HEK293 (cell line): ENCODE results near the gene CDK4.

Experiments
- CTCF ChIA-PET: fragments of 350-600 bp; formaldehyde crosslinking; extraction: SDS; loops from one replicate; lab custom pipeline; 2021; ENCODE audit warnings: antibody characterized with exemption; lab: Yijun Ruan, JAX
- POLR2A ChIA-PET: fragments of 300-600 bp; formaldehyde crosslinking; extraction: SDS; loops from one replicate; lab custom pipeline; 2020; ENCODE audit warnings: antibody characterized with exemption, inconsistent platforms; lab: Yijun Ruan, JAX
- H3K27ac ChIP-seq: fragments of 200-500 bp; sonication (Bioruptor generic); 2 replicates; pipeline ENCODE4 v1.5.1; 2014; ENCODE audit warnings: low read depth, low read length, control low read depth, inconsistent platforms; ENCODE audit errors: extremely low read depth
- H3K36me3 ChIP-seq, 2 experiments: fragments of 200-500 bp in 1 of 2; sonication (Bioruptor generic) in 1 of 2; 1 replicate in 1 of 2; 2 replicates in 1 of 2; pipeline ENCODE4 v1.5.1; 2014 to 2017; ENCODE audit warnings: inconsistent platforms in 2 of 2, low read length in 2 of 2; ENCODE audit not compliant: control insufficient read depth in 2 of 2, insufficient read depth in 1 of 2
- H3K4me1 ChIP-seq: fragments of 200-500 bp; sonication (Bioruptor generic); 2 replicates; pipeline ENCODE4 v1.5.1; 2014; ENCODE audit warnings: mild to moderate bottlenecking, low read length, inconsistent platforms; ENCODE audit not compliant: control insufficient read depth, insufficient read depth
- H3K4me3 ChIP-seq: 2 replicates; pipeline ENCODE4 v1.5.1; 2011; ENCODE audit warnings: low read depth, mild to moderate bottlenecking, control low read depth, low read length, moderate library complexity
- H3K9me3 ChIP-seq: fragments of 200-500 bp; sonication (Bioruptor generic); 2 replicates; pipeline ENCODE4 v1.5.1; 2014; ENCODE audit warnings: low read depth, low read length, inconsistent platforms; ENCODE audit not compliant: control insufficient read depth, insufficient read depth
- IKZF3 ChIP-seq: fragments of 450-650 bp; IDR thresholded peaks from 2 replicates; pipeline ENCODE4 v1.5.0; 2018; ENCODE audit warnings: missing biosample characterization, mild to moderate bottlenecking, missing genetic modification characterization, moderate library complexity
- SALL2 ChIP-seq: fragments of 450-650 bp; formaldehyde crosslinking; IDR thresholded peaks from 2 replicates; pipeline ENCODE4 v1.5.0; 2017; ENCODE audit warnings: missing biosample characterization, mild to moderate bottlenecking, missing genetic modification characterization, borderline replicate concordance
- SP3 ChIP-seq: fragments of 450-650 bp; formaldehyde crosslinking; IDR thresholded peaks from 2 replicates; pipeline ENCODE4 v1.5.1; 2016; ENCODE audit warnings: missing biosample characterization, missing genetic modification characterization
- WT1 ChIP-seq: fragments of 450-650 bp; formaldehyde crosslinking; IDR thresholded peaks from 2 replicates; pipeline ENCODE4 v1.5.1; 2016; ENCODE audit warnings: missing biosample characterization, missing genetic modification characterization
- YY1 ChIP-seq: fragments of 450-650 bp; formaldehyde crosslinking; IDR thresholded peaks from 2 replicates; pipeline ENCODE4 v1.5.1; 2018; ENCODE audit warnings: missing biosample characterization, missing genetic modification characterization
- ZBTB1 ChIP-seq: fragments of 450-650 bp; formaldehyde crosslinking; IDR thresholded peaks from 2 replicates; pipeline ENCODE4 v1.5.1; 2016; ENCODE audit warnings: missing biosample characterization, missing genetic modification characterization
- ZBTB21 ChIP-seq: fragments of 450-650 bp; formaldehyde crosslinking; IDR thresholded peaks from 2 replicates; pipeline ENCODE4 v1.5.1; 2017; ENCODE audit warnings: missing biosample characterization, missing genetic modification characterization
- ZBTB7A ChIP-seq: fragments of 450-650 bp; formaldehyde crosslinking; IDR thresholded peaks from 2 replicates; pipeline ENCODE4 v1.5.1; 2016; ENCODE audit warnings: low read depth, missing biosample characterization, missing genetic modification characterization
- ZNF112 ChIP-seq: fragments of 450-650 bp; formaldehyde crosslinking; IDR thresholded peaks from 2 replicates; pipeline ENCODE4 v1.5.0; 2017; ENCODE audit warnings: missing biosample characterization, missing genetic modification characterization
- ZNF138 ChIP-seq: fragments of 450-650 bp; formaldehyde crosslinking; IDR thresholded peaks from 2 replicates; pipeline ENCODE4 v1.5.1; 2016; ENCODE audit warnings: missing biosample characterization, missing genetic modification characterization, borderline replicate concordance
- ZNF169 ChIP-seq: fragments of 450-650 bp; formaldehyde crosslinking; IDR thresholded peaks from 2 replicates; pipeline ENCODE4 v1.5.1; 2016; ENCODE audit warnings: missing biosample characterization, missing genetic modification characterization
- ZNF202 ChIP-seq: fragments of 450-650 bp; formaldehyde crosslinking; IDR thresholded peaks from 2 replicates; pipeline ENCODE4 v1.5.1; 2016; ENCODE audit warnings: missing biosample characterization, missing genetic modification characterization, borderline replicate concordance
- ZNF223 ChIP-seq: fragments of 450-650 bp; formaldehyde crosslinking; IDR thresholded peaks from 2 replicates; pipeline ENCODE4 v1.5.1; 2016; ENCODE audit warnings: missing biosample characterization, missing genetic modification characterization
- ZNF239 ChIP-seq: fragments of 450-650 bp; formaldehyde crosslinking; IDR thresholded peaks from 2 replicates; pipeline ENCODE4 v1.5.1; 2016; ENCODE audit warnings: missing biosample characterization, missing genetic modification characterization
- ZNF24 ChIP-seq: fragments of 450-650 bp; formaldehyde crosslinking; IDR thresholded peaks from 2 replicates; pipeline ENCODE4 v1.5.1; 2016; ENCODE audit warnings: missing biosample characterization, missing genetic modification characterization
- ZNF266 ChIP-seq: fragments of 450-650 bp; formaldehyde crosslinking; IDR thresholded peaks from 2 replicates; pipeline ENCODE4 v1.5.1; 2016; ENCODE audit warnings: missing biosample characterization, missing genetic modification characterization, low read depth
- ZNF292 ChIP-seq: fragments of 450-650 bp; formaldehyde crosslinking; IDR thresholded peaks from 2 replicates; pipeline ENCODE4 v1.5.1; 2016; ENCODE audit warnings: low read depth, missing biosample characterization, missing genetic modification characterization, borderline replicate concordance
- ZNF416 ChIP-seq: fragments of 450-650 bp; formaldehyde crosslinking; IDR thresholded peaks from 2 replicates; pipeline ENCODE4 v1.5.1; 2016; ENCODE audit warnings: missing biosample characterization, missing genetic modification characterization
- ZNF530 ChIP-seq: fragments of 450-650 bp; formaldehyde crosslinking; IDR thresholded peaks from 2 replicates; pipeline ENCODE4 v1.5.1; 2016; ENCODE audit warnings: low read depth, missing biosample characterization, missing genetic modification characterization
- ZNF561 ChIP-seq: fragments of 450-650 bp; IDR thresholded peaks from 2 replicates; pipeline ENCODE4 v1.5.1; 2018; ENCODE audit warnings: missing biosample characterization, missing genetic modification characterization, borderline replicate concordance
- ZNF600 ChIP-seq: fragments of 450-650 bp; formaldehyde crosslinking; IDR thresholded peaks from 2 replicates; pipeline ENCODE4 v1.5.1; 2016; ENCODE audit warnings: missing biosample characterization, missing genetic modification characterization
- ZNF624 ChIP-seq: fragments of 450-650 bp; formaldehyde crosslinking; IDR thresholded peaks from 2 replicates; pipeline ENCODE4 v1.5.1; 2017; ENCODE audit warnings: missing biosample characterization, missing genetic modification characterization
- ZNF626 ChIP-seq: fragments of 450-650 bp; sonication (Bioruptor Pico); formaldehyde crosslinking; IDR thresholded peaks from 2 replicates; pipeline ENCODE4 v1.5.1; 2018; ENCODE audit warnings: missing biosample characterization, missing genetic modification characterization, inconsistent platforms
- ZNF677 ChIP-seq: fragments of 450-650 bp; IDR thresholded peaks from 2 replicates; pipeline ENCODE4 v1.5.0; 2018; ENCODE audit warnings: missing biosample characterization, mild to moderate bottlenecking, missing genetic modification characterization, moderate library complexity
- ZNF768 ChIP-seq: fragments of 450-650 bp; formaldehyde crosslinking; IDR thresholded peaks from 2 replicates; pipeline ENCODE4 v1.5.1; 2018; ENCODE audit warnings: missing biosample characterization, mild to moderate bottlenecking, missing genetic modification characterization
- TF ChIP-seq, protein P1 (sequence below): fragments of 450-650 bp; formaldehyde crosslinking; IDR thresholded peaks from 2 replicates; pipeline ENCODE4 v1.5.1; 2016; ENCODE audit warnings: missing biosample characterization, missing genetic modification characterization
- TF ChIP-seq, protein P2 (sequence below): fragments of 450-650 bp; formaldehyde crosslinking; IDR thresholded peaks from 2 replicates; pipeline ENCODE4 v1.5.1; 2016; ENCODE audit warnings: missing biosample characterization, missing genetic modification characterization
- TF ChIP-seq, protein P3 (sequence below): fragments of 450-650 bp; formaldehyde crosslinking; IDR thresholded peaks from 2 replicates; pipeline ENCODE4 v1.5.1; 2016; ENCODE audit warnings: missing biosample characterization, missing genetic modification characterization
- TF ChIP-seq, protein P4 (sequence below): fragments of 450-650 bp; formaldehyde crosslinking; IDR thresholded peaks from 2 replicates; pipeline ENCODE4 v1.5.1; 2016; ENCODE audit warnings: missing biosample characterization, missing genetic modification characterization

Gene CDK4

DNA sequence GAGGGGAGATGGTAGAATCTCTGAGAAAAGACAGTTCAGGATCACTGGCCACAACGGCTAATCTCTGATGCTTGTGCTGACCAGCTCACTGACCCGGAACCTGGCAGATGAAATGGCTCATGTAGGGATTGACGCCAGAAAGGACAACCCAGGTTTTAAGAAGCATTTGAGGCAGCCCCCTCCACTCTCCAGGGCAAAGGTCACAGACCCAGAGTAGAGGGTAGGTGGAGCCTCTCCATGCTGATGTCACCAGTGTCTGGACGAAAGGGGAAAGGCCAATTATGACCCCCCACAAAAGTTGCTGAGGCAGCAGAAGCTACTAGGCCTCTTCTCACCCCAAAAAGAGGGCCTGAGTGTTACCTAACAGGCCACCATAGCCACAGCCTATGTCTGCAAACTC, 18.6 kb upstream of the CDK4 start:
- ChIA-PET POLR2A (no interaction called here), CTCF (interaction anchor here (0.6 to 2.1 kb wide), 3 partner anchors 11 to 134 kb away, joined by 3 to 6 read pairs (median 3); no protein-coding TSS in a partner anchor)
- peaks cover 21% of the 10 kb centered on the region for H3K4me1 ChIP-seq
- no peak overlapping the region for H3K4me3 ChIP-seq
- H3K36me3 ChIP-seq: peaks cover 5 to 37% of the 10 kb centered on the region in 2 experiments; a peak in 2 of 3 replicates
- no peaks in the 10 kb centered on the region for H3K9me3 ChIP-seq
- H3K27ac ChIP-seq: no peak overlapping the region
- TF ChIP-seq ZBTB7A (tag by site-specific recombination) (no peak), ZNF416 (no peak), ZNF624 (no peak), ZBTB1 (tag by site-specific recombination) (no peak), ZNF266 (tag by site-specific recombination) (no peak), ZNF223 (no peak), IKZF3 (no peak), ZNF626 (no peak), YY1 (no peak), ZNF530 (tag by site-specific recombination) (no peak), ZNF239 (tag by site-specific recombination) (no peak), WT1 (tag by site-specific recombination) (no peak), ZNF24 (tag by site-specific recombination) (no peak)
- TF ChIP-seq, protein P1, sequence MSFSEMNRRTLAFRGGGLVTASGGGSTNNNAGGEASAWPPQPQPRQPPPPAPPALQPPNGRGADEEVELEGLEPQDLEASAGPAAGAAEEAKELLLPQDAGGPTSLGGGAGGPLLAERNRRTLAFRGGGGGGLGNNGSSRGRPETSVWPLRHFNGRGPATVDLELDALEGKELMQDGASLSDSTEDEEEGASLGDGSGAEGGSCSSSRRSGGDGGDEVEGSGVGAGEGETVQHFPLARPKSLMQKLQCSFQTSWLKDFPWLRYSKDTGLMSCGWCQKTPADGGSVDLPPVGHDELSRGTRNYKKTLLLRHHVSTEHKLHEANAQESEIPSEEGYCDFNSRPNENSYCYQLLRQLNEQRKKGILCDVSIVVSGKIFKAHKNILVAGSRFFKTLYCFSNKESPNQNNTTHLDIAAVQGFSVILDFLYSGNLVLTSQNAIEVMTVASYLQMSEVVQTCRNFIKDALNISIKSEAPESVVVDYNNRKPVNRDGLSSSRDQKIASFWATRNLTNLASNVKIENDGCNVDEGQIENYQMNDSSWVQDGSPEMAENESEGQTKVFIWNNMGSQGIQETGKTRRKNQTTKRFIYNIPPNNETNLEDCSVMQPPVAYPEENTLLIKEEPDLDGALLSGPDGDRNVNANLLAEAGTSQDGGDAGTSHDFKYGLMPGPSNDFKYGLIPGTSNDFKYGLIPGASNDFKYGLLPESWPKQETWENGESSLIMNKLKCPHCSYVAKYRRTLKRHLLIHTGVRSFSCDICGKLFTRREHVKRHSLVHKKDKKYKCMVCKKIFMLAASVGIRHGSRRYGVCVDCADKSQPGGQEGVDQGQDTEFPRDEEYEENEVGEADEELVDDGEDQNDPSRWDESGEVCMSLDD (tag by site-specific recombination): no peak

DNA sequence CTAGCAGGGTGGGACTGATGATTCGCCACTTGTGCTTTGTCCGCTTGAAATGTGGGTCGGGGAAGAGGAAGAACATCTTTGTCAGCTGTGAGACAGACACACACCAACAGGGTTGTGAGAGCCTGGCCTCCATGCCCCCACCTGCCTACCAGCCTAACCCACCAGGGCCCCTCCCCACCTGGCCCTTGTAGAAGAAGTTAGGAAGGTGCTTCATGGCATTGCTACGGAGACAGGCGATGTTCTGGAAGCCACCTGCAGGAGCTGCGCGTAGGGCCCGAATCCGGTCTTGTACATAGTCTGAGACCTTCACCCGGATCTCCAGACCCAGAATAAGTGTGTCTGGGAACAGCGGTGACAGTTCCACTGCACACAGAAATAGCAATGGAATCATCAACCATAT, 17.5 kb upstream of the CDK4 start:
- ChIA-PET POLR2A (no interaction called here), CTCF (interaction anchor here (0.6 to 2.1 kb wide), 2 partner anchors 10 to 103 kb away, joined by 4 to 6 read pairs; no protein-coding TSS in a partner anchor)
- TF ChIP-seq, protein P2, sequence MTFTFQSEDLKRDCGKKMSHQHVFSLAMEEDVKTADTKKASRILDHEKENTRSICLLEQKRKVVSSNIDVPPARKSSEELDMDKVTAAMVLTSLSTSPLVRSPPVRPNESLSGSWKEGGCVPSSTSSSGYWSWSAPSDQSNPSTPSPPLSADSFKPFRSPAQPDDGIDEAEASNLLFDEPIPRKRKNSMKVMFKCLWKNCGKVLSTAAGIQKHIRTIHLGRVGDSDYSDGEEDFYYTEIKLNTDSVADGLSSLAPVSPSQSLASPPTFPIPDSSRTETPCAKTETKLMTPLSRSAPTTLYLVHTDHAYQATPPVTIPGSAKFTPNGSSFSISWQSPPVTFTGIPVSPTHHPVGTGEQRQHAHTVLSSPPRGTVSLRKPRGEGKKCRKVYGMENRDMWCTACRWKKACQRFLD: no peak
- peak; percentile 46 for TF ChIP-seq ZNF600 (tag by site-specific recombination)
- H3K9me3 ChIP-seq: no peaks in the 10 kb centered on the region
- H3K27ac ChIP-seq: no peak overlapping the region
- H3K4me1 ChIP-seq: peaks cover 21% of the 10 kb centered on the region
- H3K4me3 ChIP-seq: no peak overlapping the region
- peaks cover 5 to 32% of the 10 kb centered on the region in 2 experiments; a peak in 2 of 3 replicates for H3K36me3 ChIP-seq

DNA sequence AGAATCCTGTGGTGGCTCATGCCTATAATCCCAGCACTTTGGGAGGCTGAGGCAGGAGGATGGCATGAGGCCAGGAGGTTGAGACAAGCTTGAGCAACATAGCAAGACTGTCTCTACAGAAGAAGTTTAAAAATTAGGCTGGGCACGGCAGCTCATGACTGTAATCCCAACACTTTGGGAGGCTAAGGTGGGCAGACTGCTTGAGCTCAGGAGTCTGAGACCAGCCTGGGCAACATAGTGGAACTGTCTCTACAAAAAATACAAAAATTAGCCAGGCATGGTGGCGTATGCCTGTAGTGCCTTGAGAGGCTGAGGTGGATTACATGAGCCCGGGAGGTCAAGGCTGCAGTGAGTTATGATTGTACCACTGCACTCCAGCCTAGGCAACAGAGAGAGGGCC, 15.8 kb upstream of the CDK4 start:
- no peaks in the 10 kb centered on the region for H3K9me3 ChIP-seq
- ChIA-PET POLR2A (interaction anchor here (2.5 kb wide), 1 partner anchor 11 kb away, joined by 8 read pairs; no protein-coding TSS in a partner anchor), CTCF (interaction anchor here (0.5 to 3.8 kb wide), 5 partner anchors 9 to 235 kb away, joined by 3 to 26 read pairs (median 4); partner anchors contain the start of gene MARCHF9)
- H3K4me3 ChIP-seq: no peak overlapping the region
- peaks cover 18% of the 10 kb centered on the region for H3K4me1 ChIP-seq
- no peak overlapping the region for H3K27ac ChIP-seq
- peaks cover 0 to 30% of the 10 kb centered on the region in 2 experiments; a peak in 2 of 3 replicates for H3K36me3 ChIP-seq
- no peak for TF ChIP-seq ZNF292
- TF ChIP-seq ZNF202 (tag by site-specific recombination): no peak
- no peak for TF ChIP-seq SP3 (tag by site-specific recombination)
- TF ChIP-seq, protein P3, sequence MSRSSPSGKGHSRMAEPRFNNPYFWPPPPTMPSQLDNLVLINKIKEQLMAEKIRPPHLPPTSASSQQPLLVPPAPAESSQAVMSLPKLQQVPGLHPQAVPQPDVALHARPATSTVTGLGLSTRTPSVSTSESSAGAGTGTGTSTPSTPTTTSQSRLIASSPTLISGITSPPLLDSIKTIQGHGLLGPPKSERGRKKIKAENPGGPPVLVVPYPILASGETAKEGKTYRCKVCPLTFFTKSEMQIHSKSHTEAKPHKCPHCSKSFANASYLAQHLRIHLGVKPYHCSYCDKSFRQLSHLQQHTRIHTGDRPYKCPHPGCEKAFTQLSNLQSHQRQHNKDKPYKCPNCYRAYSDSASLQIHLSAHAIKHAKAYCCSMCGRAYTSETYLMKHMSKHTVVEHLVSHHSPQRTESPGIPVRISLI (tag by site-specific recombination): no peak
- no peak for TF ChIP-seq ZNF768
- no peak for TF ChIP-seq ZNF169 (tag by site-specific recombination)
- TF ChIP-seq SALL2 (tag by site-specific recombination): no peak
- no peak for TF ChIP-seq ZNF530 (tag by site-specific recombination)
- TF ChIP-seq, protein P4, sequence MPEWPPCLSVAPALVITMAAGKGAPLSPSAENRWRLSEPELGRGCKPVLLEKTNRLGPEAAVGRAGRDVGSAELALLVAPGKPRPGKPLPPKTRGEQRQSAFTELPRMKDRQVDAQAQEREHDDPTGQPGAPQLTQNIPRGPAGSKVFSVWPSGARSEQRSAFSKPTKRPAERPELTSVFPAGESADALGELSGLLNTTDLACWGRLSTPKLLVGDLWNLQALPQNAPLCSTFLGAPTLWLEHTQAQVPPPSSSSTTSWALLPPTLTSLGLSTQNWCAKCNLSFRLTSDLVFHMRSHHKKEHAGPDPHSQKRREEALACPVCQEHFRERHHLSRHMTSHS: no peak
- no peak for TF ChIP-seq ZNF561 (tag by site-specific recombination)
- no peak for TF ChIP-seq ZBTB21 (tag by site-specific recombination)
- no peak for TF ChIP-seq ZNF677 (tag by site-specific recombination)
- TF ChIP-seq ZNF138 (tag by site-specific recombination): no peak
- no peak for TF ChIP-seq ZNF112 (tag by site-specific recombination)
